Stimulated activated CD8-positive, alpha-beta memory T cell treated with anti-CD3 and anti-CD28 coated beads, Interleukin-4, amount 100 ng/mL, for 24 hours (primary cell): ENCODE measurements around the gene ZC3H18.
A peak's percentile ranks its signal among the peaks of the same experiment; 100 is the strongest.

Source experiments
- DNase-seq: peaks from one replicate; pipeline ENCODE4 v3.0.0-alpha.2; 2020; ENCODE audit warnings: low read depth

The ZC3H18 gene

DNA sequence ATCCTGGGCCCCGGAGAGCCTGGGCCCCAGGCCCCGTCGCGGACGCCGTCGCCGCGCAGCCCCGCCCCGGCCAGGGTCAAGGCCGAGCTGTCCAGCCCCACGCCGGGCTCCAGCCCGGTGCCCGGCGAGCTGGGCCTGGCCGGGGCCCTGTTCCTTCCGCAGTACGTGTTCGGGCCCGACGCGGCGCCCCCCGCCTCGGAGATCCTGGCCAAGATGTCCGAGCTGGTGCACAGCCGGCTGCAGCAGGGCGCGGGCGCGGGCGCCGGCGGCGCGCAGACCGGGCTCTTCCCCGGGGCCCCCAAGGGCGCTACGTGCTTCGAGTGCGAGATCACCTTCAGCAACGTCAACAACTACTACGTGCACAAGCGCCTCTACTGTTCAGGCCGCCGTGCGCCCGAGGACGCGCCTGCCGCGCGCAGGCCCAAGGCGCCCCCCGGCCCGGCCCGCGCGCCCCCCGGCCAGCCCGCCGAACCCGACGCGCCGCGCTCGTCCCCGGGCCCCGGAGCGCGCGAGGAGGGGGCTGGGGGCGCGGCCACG is 36.8 kb upstream of the ZC3H18 start:
- DNase-seq: no peak

DNA sequence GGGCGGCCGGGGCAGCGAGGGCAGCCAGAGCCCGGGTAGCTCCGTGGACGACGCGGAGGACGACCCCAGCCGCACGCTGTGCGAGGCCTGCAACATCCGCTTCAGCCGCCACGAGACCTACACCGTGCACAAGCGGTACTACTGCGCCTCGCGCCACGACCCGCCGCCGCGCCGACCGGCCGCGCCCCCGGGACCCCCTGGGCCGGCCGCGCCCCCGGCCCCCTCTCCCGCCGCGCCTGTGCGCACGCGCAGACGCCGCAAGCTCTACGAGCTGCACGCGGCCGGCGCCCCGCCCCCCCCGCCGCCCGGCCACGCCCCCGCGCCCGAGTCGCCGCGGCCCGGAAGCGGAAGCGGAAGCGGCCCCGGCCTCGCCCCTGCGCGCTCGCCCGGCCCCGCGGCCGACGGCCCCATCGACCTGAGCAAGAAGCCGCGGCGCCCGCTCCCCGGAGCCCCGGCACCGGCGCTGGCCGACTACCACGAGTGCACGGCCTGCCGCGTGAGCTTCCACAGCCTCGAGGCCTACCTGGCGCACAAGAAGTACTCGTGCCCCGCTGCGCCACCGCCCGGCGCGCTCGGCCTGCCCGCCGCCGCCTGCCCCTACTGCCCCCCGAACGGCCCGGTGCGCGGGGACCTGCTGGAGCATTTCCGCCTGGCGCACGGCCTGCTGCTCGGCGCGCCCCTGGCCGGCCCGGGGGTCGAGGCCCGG is 36.1 kb upstream of the ZC3H18 start:
- peak; percentile 73 for DNase-seq

DNA sequence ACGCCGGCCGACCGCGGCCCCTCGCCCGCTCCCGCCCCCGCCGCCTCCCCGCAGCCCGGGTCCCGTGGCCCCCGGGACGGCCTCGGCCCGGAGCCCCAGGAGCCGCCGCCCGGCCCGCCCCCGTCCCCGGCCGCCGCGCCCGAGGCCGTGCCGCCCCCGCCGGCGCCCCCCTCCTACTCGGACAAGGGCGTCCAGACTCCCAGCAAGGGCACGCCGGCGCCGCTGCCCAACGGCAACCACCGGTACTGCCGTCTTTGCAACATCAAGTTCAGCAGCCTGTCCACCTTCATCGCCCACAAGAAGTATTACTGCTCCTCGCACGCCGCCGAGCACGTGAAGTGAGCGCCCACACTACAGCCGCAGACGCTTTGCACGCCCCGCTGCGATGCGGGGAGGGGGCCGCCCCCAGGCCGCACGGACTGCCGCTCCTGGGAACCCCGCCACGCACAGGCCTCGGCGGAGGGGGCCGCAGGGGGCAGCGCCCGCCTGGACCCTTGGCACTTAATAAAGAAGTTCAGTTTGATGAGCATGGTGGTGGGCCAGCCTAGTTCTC is 35.5 kb upstream of the ZC3H18 start:
- DNase-seq: peak; percentile 15

DNA sequence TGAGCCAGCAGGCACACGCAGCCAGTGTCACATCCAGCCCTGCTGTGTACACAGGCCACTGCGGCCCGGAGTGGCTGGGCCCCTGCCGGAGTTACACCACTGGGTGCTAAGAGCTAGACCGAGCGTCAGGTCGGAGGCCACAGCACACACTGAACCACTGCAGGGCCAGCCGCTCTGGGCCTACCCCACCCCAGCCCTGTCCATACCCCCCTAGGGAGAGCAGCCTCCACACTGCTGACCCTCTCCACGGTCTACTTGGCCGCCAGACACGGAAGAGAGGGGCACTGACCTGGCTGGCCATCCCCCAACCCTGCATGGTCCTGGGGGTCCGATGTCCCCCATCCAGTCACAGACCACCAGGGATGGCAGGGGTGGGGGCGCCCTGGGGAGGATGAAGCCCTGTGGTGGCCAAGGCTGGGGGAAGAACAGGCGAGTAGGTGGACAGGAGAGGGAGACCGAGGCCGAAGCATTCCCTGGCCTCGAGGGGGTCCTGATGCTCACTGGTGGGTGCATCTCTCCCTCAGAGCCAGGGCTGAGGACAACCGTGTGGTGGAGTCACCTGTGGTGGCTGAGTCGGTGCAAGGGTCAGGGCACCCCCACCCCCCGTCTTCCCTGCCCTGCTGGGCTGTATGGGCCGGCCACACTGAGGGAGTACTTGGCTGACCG is 34.9 kb upstream of the ZC3H18 start:
- DNase-seq: no peak

DNA sequence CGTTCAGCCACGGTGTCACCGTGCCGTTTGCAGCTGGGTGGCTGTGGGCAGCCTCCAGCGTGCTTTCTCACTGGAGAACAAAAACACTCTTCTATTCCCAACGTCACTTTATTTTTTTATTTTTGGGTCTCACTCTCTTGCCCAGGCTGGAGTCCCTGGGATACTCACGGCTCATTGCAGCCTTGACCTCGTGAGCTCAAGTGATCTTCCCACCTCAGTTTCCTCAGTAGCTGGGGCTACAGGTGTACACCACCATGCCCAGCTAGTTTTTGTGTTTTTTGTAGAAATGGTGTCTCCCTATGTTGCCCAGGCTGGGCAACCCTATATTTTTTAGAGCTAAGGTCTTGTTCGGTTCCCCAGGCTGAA is 34.4 kb upstream of the ZC3H18 start:
- DNase-seq: no peak

DNA sequence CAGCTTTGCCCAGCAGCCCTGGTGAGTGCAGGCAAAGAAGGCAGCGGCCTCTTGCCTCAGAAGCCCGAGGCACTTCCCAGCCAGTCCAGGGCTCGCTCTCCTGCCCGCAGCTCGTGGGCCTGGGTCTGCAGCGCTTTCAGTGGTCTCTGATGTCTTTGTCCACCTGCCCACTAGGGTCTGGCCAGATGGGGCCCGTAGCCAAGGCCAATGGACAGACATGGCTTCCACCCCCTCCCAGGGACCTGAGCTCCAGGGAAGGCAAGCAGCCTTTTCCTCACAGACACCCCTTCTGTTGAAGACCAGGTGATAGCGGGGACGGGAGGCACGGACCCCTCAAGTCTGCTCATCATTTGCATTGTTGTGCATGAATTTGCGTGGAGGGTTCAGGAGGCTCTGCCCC is 33.7 kb upstream of the ZC3H18 start:
- no peak for DNase-seq

DNA sequence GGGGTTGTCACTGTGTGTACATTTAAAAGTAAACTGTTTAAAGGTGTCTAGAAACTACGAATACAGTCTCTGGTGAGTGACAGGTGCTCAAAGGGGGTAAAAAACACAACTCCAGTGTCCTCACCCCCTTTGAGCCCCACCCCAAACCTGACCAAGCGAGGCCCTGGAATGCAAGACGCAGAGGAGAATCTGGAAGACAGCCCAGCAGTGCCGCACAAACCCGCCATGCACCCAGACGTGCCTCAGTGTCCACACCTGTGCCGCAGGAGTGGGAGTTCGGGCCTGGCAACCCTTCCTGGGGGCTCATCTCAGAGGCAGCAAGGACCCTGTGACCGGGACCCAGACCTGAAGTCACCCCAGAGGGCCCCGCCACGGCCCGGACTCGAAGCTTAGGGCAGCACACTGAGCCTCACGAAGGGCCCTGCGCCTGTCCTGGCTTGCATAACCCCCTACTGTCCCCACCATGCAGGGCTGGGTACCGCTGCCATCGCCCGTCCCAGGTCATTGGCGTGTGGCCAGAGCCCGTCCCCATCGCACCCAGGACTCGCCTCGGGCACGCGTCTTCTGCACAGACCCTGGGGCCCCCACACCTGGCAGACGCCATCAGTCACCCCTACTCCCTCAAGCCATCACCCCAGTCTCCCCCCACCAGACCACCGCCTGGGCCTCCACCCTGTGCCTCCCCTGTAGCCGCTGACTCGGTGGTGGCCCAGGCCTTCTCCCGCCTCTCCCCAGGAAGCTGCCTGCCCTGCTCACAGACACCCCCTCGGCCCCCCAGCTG is 33.0 kb upstream of the ZC3H18 start:
- DNase-seq: no peak

DNA sequence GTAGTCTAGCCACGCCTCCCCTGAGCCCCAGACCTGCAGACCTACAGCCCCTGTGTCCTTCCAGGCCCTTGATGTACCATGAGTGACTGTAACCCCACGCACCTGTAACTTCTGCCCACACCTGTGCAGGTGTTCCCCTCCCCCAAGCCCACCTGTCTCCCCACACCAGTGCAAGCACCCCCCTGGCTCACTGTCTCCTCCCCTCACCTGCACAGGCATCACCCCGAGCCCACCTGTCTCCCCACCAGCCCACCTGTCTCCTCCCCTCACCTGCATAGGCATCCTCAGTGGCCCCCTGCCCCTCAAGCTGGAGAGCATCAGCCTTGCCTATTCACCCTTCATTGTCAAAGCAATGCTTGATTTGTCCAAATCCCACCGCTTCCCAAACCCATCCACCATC is 32.3 kb upstream of the ZC3H18 start:
- DNase-seq: no peak

DNA sequence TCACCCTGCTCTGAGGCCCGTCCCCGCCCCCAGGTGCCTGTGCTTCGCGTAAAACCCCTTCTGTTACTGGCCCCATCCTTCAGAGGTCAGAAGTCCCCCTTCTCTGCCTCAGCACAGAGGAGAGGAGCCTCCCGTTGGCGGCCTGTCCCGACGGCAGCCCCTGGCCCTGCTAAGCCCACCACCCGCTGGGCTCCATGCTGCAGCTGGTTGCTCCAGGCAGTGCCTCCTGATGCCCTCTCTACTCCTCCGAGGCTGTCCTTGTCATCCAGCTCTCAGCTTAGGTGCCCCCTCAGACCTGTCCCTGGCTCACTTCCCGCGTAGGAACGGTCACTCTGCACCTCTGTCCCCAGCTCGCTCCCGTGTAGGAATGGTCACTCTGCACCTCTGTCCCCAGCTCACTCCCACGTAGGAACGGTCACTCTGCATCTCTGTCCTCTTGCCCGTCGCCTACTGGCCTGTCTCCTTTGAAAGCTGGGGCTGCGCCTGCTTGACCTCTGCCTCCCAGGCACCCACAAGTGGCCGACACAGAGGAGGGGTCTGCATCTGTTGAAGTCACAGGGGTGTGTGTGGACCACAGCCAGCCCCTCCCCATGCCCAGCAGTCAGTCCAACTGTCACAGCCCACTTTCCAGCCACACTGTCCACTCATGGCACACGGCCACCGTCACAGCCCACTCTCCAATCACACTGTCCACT is 31.7 kb upstream of the ZC3H18 start:
- DNase-seq: no peak

DNA sequence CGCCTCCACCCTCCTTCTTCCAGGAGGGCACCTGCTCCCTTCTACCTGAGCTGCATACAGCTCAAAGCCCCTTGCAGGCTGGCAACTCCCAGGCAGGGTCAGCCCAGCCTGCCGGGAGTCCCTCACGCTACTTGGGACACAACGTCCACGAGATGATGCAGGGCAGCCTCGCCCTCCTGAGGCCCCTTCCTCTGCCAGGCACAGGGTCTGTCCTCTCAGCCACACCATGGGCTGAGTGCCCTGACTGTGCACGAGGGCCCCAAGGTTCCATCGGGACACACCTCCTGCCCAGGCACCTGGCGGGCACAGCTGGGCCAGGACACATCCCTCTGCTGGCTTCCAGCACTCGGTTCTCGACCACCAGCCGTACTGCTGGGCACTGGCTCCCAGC is 30.9 kb upstream of the ZC3H18 start:
- DNase-seq: no peak

DNA sequence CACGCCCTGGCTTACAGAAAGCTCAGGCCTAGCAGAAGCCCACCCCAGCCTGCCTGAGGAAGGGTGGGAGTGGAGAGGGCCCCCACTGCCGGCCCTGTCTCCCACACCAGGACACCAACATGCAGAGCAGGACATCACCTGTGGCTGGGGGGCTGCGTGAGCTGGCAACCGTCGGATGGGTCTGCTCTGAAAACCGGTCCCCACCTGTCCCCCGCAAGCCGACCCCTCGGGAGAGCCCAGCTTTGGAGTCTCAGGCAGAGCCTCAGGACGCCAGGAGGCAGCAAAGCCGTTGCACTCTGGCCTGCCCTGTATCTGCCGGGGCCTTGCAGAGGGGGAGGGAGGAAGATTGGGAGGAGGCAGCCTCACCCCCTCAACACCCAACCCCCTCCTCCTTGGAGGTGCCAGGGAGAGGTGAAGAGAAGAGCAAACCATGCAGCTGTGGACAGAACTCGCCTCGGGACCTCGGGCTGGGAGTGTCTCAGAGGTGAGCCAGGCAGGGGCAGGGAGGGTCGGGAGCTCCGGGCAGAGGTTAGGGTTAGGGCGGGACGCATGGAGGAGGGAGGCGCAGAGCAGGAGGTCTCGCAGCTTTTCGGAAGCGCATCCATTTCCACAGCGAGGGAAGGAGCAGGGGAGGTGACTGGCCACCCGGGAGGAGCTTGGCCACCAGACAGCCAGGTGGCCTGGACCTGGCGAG is 30.4 kb upstream of the ZC3H18 start:
- no peak for DNase-seq

DNA sequence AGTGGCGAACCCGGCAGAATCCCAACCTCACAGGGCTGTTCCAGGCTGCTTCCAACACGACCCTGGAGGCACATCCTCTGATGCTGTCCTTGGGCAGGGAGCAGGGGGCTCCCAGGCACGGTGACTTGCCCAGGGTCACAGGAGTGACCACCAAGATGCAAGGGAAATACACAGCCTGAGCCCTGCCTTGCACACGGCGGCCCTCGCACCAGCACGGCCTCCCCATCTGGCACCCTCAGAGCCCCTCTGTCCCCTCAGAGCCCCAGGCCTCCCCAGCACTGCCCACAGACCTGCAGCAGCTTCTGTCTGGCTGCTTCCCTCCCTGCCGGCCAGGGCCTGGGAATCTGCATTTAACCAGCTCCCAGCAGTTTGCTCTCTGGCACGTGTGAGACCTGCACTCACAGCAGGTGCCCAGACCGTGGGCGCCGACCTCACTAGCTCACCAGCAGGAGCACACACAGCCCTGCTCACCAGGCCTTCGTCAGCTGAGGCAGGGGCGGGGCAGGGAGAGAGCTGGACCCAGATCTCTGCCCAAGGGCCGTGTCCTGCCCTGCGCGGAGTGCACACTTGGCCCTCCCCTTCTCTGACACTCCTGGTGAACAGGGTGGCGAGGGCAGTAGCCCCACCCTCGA is 29.7 kb upstream of the ZC3H18 start:
- no peak for DNase-seq

DNA sequence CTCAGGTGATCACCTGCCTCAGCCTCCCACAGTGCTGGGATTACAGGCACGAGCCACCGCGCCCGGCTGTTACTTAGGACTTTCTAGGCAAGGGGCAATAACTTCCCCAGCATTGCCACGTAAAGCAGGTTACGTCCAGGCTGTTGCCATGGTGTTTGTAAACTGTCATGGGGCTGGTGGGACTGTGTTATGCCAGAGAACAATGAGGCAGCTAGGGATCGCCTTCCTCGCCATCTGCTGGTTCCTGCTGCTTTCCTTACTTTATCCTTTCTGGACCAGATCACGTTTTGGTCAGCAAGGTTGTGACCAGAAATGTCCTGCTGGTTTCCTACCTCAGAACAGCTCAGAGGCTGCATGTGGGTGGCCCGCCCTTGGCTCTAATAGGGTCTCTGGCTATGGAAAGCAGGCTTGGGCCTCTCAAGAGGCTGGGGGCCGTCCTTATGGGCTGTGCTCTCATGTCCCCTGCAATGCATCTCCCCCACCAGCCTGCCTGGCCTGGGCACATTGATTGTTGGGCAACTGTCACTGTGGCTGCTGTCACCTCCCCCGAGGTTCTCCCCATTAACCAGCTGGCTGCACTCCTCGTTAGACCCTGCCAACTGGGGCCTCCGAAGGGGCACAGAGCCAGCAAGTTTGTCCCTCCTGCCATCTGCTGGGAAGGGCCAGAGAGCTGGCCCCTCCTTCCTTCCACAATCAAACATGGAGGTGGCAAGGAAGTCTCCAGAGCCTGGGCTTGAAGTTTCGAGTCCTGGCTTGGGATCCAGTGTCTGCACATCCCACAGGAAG is 28.2 kb upstream of the ZC3H18 start:
- DNase-seq: no peak

DNA sequence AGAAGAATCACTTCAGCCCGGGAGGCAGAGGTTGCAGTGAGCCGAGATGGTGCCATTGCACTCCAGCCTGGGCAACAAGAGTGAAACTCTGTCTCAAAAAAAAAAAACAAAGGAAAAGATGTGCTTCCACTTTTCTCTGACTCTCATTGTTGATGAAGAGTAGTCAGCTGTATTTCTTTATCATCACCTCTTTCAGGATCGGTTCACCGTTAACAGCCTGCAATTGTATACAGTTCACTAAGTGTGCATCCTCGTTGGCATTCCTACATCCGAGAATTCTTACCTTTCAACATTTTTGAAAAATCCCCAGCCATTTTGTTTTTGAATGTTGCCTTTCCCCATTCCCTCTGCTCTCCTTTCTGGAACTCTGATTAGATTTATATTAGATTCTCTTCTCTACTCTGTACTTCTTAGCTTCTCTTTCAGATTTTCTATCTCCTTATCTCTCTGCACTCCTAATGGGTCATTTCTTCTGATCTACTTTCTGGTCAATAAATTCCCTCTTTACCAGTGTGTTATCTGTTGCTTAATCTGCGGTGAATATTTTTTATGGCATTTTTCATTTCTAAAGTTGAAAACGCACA is 26.9 kb upstream of the ZC3H18 start:
- DNase-seq: no peak

DNA sequence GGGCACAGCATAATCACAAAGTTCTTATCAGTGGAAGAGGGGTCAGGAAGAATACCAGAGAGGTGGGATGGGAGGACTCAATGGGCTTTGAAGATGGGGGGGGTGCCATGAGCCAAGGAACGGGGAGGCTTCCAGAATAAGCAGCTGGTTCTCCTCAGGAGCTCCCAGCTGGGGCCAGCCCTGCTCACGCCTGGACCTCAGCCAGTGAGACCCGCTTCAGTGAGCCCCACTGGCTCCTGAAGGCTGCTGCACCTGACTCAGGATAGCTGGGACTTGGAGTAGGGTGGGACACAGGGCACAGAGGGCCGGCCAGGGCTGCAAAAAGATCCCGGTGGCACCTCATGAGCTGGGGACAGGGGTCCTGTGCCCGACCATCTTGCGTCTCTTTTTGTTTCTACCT is 24.4 kb upstream of the ZC3H18 start:
- DNase-seq: no peak

DNA sequence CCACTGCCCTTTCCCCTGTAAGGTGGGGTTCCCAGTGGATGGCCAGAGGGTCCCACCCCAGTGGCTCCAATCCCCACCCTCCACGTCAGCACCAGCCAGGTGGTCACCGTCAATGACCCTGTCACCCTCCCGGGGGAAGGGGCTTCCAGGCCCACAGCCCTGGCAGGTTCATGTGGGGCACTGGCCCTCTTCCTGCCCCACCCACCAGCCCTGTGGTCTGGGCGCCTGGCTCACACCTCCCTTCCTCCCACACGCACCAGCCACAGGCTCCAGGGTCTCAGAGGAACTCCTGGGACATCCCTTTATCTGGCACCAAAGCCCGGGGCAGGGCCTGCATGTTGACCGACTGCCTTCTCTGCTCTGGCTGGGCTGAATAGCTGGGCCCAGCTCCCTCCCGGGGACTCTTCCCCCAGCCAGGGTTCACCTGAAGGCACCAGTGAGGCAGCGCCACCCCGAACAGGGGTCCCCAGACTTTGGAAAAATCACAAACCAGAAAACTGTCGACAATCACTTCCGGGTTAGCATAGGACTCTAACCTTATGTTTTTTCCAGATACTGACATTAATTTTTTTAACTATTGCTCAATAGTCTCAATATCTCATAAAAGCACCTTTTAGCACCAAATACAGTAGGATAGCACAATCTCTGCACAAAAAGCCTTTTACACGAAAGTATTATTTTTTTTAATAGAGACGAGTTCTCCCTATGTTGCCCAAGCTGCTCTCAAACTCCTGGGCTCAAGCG is 21.9 kb upstream of the ZC3H18 start:
- DNase-seq: no peak

DNA sequence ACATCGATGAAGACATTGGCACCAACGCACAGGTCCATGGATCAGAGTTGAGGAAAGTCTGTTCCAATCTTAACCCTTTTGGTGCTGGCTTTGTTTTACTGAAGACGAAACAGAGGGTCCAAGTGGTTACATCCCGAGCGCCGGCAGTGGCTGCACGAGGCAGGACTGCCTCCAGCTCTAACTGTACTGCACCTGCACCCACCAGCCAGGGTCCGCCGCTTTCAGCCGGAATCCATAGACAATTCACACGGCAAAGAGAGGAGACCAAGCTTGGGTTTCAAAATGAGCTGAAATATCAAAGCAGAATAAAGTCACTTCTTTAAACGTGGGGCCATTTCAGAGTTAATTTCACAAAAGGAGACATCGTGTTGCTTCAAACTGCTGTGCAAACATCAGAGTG is 21.2 kb upstream of the ZC3H18 start:
- DNase-seq: no peak

DNA sequence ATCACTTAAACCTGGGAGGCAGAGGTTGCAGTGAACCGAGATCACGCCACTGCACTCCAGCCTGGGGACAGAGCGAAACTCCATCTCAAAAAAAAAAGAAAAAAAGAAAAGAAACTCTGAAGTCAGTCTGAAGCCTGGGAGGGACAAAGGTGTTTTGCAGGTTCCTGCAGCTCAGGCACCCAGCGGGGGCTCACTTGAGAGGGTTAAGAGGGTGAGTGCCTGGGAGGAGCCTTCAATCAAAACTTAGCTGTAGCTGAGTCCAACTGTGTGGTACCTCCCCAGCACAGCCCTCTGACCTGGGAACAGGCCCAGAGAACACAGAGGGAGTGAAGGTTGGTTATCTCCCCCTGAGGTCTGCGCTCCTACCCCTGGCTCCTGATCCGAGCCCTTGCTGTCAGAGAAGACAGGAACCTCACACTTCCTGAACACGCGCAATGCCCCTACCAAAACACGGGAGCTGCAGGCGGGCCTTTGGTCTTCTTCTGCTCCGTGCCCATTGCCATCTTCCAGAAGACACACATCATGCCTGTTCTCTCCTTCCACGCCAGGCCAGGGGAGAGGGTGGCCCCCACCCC is 20.4 kb upstream of the ZC3H18 start:
- no peak for DNase-seq

DNA sequence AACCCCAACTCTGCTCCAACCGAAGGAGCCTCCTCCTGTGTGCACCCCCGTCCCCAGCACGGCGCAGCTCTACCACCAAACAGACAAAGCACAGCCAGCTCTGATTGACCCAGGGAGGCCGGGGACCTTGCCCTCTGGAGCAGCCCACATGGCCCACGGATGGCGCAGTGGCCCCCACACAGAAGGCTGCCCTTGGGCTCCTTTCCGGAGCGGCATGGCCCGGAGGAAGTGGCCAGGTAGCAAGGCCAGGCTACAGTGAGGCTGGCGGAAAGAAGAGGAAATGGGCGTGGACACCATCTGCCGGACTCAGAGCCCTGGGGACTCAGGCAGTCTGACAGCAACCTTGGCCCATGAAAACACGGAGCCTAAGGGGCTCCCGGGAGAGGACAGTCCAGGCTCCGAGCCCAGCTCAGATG is 19.9 kb upstream of the ZC3H18 start:
- no peak for DNase-seq
